HS-27A (cell line): Measurements from ENCODE around the gene KIF4A.
"Not testable (repeated sequence)": the region's sequence is repeated elsewhere in the genome, so short reads cannot be mapped to it uniquely, and the experiment has no call there.

Experiments used
- DNase-seq: peaks from one replicate; pipeline ENCODE4 v3.0.0-alpha.2; 2012; ENCODE audit warnings: low read depth, missing footprints

The KIF4A gene

DNA sequence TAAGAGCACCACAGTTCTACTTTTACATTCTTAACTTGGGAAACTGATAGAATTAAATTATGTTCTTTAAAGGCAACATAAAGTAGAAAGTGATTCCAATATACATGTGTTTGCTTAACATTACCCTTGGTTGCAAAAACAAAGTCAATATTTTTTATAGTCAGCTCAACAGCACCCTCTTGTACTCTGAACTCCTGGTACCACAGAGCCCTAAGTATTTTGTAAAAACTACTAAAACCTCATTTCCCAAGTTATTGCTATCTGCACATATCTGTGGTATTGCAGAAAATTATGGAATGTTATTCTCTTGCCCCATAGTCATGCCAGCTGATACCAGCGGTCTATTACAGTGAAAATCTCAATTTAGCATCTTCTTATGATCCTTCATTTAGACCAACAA lies 2.9 kb downstream of the KIF4A start:
- DNase-seq: no peak

DNA sequence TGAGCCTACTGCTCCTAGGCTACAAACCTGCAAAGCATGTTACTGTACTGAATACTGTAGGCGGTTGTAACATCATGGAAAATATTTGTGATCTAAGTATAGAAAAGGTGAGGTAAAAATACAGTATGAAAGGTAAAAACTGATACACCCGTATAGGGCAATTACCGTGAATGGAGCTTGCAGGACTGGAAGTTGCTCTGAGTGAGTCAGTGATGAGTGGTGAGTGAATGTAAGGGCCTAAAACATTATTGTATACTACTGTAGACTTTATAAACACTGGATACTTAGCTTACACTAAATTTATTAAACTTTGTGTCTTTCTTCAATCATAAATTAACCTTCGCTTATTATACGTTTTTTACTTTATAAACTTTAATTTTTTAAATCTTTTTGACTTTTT lies 3.7 kb downstream of the KIF4A start:
- DNase-seq: no peak

DNA sequence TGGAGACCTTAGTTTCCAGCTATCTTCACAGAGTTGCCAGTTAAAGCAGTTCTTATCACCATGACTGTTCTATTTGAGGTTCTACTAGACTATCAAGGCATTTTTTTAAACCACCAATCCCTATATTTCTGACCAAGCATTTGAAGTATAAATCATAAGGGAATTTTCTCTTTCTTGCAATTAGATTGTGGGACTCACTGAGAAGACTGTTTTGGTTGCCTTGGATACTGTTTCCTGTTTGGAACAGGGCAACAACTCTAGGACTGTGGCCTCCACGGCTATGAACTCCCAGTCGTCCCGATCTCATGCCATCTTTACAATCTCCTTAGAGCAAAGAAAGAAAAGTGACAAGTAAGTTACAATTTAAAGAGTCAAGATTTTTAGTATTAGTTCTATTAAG lies 11.8 kb downstream of the KIF4A start:
- DNase-seq: no peak

DNA sequence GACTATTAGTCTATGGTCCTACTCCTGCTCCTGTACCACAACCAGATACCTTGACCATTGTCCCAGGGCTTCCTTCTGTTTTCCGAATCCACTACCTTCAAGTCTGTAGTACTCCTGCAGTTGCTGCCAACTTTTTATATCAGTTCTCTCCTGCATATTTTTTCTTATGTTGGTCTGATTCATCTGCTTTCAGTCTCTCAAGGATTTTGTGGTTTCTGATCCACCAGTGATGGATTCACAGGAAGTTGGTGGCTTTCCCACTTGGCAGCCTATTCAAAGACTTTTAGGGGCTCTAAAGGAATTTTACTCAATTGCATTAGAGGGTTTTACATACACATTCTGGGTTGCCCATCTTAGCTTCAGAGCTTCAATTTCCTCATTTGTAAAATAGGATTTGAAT lies 23.6 kb downstream of the KIF4A start:
- no peak for DNase-seq

DNA sequence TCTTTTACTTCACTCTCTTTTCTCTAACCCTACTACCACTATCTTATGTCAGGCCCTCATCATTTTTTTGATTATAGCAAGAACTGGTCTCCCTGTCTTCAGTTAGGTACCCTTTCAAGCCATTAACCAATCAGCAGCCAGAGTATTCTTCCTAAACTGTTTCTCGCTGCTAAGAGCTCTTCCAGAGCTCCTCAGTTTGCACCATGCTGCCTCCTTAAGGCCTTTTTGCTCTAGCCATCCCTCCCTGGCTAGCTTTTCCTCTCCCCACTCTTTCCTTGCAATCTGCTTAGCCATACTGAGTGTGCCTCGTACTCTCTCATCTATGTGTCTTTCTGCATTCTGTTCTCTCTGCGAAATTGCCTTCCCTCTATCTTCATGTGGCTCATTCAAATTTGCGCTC lies 32.9 kb downstream of the KIF4A start:
- DNase-seq: no peak

DNA sequence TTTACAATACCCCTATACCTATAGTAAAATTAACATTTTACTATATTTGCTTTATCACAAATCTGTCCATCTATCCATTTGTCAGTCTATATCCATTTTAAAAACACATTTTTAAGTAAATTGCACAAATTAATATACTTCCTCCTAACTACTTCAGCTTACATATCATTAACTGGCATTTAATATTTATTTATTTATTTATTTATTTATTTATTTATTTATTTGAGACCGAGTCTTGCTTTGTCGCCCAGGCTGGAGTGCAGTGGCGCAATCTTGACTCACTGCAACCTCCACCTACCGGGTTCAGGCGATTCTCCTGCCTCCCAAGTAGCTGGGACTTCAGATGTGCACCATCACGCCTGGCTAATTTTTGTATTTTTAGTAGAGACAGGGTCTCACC lies 33.7 kb downstream of the KIF4A start:
- DNase-seq: not testable (repeated sequence)

DNA sequence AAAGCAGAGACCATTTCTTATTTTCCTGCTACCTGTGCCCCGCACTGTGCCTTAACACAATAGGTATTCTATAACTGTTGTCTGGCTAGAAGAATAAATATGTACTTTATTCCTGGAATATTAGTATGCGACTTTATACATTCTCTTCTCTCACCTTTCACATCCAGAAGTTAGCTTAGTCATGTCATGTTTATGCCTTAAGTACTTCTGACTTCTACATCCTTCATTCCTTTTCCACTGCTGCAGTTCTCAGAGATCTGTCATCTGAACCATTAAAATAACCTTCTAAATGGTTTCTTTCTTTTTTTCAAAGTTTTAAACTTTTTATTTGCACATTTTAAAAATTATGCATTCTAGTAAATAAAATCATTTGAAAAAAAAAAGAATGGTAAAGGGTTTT lies 34.4 kb downstream of the KIF4A start:
- no peak for DNase-seq

DNA sequence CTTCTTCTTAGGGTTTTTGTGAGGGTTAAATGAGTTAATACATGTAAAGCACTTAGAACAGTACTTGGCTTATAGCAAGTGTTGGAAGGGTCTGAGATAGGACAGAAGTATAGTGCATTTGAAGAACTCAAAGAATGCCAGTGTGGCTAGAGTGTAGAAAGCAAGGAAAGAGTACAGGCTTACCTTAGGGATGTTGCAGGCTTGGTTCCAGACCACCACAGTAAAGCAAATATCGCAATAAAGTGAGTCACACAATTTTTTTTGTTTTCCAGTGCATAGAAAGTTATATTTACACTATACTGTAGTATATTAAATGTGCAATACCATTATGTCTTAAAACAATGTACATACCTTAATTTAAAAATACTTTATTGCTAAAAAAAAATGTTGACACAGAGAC lies 41.3 kb downstream of the KIF4A start:
- no peak for DNase-seq

DNA sequence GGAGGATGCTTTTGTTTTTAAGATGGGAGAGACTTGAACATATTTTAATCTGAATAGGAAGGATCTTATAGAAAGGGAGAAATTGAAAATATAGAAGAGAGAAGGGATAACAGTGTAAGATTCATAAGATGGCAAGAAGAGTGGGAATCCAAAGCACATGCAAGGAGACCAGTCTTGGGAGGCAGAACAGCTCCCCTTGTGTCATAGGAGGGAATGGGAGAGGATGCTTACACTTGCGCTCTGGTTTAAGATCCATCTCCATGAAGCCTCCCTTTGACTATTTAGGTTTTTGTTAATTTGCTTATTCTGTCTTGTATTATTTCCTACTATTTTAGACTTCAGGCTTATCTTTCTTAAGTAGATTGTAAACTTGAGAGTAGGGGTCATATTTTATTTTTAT lies 42.7 kb downstream of the KIF4A start:
- no peak for DNase-seq

DNA sequence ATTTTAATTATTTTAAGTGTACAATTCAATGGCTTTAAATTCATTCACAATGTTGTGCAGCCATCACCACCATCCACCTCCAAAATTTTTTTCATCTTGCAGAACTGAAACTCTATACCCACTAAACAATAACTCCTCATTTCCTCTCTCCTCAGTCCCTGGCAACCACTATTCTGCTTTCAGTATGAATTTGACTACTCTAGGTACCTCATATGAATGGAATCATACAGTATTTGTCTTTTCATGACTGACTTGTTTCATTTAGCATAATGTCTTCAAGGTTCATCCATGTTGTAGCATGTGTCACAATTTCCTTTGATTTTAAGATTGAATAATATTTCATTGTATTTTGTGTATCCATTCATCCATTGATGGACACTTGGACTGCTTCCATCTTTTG lies 46.9 kb downstream of the KIF4A start:
- no peak for DNase-seq

DNA sequence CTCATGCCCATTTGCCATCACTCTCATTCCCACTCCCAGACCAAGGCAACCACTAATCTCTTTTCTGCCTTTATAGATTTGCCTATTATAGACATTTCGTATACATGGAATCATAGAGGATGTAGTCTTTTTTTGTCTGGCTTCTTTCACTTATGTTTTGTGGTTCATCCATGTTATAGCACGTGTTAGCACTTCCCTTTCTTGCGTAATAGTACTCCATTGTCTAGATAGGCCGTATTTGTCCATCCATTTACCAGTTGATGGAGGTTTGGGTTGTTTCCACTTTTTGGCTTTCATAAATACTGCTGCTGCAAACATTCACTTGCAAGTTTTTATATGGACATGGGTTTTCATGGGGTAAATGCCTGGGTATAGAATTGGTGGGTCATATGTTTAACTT lies 48.4 kb downstream of the KIF4A start:
- no peak for DNase-seq

DNA sequence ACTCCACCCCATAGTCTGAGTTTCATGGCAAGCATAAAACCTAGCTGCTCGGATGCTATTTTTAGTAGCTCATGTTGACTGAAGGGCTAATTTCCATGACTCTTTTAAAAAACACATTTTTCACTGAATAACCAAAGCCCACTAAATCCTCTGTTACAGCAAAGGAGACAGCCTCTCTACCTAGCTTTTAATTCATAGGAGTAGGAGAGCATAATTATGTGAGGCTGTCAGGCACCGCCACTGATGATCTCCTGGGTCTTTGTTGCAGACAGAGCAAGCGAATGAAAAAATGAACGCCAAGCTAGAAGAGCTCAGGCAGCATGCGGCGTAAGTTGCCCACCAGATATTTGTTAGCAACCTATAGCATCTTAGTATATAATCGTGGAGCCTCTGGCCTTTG lies 53.5 kb downstream of the KIF4A start:
- no peak for DNase-seq

DNA sequence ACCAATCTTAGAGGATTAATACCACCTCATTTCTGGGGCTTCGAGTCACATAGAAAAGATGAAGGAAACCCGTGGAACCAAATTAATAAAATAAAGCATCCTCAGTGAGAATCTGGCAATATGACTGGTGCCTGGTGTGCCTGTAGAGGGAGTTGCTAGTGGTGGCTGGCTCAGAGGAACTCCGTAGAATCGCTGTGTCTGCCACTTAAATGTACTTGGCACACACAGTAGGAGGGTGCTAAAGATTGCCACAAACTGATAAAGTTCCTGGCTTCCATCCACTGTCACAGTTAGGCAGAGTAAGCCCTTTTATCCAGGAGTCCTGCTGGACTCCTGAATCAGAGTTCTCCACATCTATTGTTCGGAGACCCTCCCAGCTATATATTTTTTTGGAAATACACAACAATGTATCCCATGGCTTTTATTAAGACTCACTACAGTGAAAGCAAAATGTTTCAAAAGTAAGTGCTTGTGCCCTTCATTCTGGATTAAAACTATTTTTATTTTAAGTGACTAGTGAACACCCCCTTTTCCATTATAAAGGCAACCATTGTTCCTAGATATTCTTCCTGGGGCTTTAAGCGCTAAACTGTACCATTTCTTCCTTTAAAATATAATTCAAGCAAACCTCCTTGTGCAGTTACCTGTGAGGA lies 56.6 kb downstream of the KIF4A start:
- DNase-seq: no peak

DNA sequence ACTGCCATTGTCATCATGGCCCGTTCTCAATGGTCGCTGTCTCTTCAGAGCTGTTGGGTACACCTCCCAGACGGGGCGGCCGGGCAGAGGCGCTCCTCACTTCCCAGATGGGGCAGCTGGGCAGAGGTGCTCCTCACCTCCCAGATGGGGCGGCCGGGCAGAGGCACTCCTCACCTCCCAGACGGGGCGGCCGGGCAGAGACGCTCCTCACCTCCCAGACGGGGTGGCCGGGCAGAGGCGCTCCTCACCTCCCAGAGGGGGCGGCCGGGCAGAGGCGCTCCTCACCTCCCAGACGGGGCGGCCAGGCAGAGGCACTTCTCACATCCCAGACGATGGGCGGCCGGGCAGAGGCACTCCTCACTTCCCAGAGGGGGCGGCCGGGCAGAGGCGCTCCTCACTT lies 58.9 kb downstream of the KIF4A start:
- DNase-seq: not testable (repeated sequence)

DNA sequence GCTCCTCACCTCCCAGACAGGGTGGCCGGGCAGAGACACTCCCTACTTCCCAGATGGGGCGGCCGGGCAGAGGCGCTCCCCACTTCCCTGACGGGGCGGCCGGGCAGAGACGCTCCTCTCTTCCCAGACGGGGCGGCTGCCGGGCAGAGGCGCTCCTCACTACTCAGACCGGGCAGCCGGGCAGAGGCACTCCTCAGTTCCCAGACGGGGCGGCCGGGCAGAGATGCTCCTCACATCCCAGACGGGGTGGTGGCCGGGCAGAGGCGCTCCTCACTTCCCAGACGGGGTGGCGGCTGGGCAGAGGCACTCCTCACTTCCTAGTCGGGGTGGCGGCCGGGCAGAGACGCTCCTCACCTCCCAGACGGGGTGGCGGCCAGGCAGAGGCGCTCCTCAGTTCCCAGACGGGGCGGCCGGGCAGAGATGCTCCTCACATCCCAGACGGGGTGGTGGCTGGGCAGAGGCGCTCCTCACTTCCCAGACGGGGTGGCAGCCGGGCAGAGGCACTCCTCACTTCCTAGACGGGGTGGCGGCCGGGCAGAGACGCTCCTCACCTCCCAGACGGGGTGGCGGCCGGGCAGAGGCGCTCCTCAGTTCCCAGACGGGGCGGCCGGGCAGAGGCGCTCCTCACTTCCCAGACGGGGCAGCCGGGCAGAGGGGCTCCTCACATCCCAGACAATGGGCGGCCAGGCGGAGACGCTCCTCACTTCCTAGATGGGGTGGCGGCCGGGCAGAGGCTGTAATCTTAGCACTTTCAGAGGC lies 59.6 kb downstream of the KIF4A start:
- DNase-seq: not testable (repeated sequence)

DNA sequence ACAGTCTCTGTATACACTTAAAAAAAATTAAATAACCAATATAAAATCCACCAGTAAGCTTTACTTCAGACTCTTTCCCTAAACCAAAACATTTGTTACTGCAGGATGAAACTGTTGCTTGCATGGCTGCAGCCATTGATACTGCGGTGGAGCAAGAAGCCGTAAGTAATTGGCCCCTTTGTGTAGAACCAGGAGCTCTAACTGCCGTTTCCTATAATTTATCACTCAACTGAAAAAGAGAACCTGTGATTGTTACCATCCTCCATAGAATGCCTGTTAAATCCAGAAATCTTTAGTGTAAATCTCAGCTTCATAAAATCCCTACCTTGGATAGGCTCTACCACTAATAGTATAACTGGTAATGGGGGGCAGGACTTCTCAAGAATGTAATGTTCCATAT lies 62.6 kb downstream of the KIF4A start:
- no peak for DNase-seq

DNA sequence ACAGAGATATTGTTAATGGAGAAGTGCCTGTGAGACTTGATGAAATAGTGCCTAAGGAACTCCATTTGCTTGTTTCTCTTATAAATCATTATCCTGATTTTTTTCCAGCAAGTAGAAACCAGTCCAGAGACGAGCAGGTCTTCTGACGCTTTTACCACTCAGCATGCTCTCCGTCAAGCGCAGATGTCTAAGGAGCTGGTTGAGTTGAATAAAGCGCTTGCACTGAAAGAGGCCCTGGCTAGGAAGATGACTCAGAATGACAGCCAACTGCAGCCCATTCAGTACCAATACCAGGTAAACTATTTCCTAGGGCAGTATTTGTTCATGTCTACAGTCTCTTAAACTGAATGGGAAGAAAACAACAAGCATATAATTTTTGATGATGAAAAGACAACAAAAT lies 63.6 kb downstream of the KIF4A start:
- no peak for DNase-seq

DNA sequence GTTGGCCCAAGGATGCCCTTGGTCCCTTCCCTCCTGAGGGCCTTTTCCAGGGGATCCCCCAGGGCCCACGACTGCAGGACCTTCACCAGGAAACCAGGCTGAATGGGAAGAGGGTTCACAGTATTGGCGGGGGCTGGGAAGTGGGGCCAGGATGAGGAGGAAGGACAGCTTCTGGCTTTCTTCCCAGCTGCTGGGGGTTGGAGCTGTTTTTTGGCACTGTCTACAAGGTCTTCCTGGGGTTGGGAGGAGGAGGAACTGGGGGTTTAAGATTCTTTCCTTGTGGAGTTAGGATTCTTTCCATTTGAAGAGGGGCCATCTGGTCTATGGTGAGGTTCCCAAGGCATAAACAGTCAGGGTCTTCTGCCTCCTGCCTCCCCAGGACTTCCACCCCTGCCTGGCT lies 64.8 kb downstream of the KIF4A start:
- DNase-seq: no peak

DNA sequence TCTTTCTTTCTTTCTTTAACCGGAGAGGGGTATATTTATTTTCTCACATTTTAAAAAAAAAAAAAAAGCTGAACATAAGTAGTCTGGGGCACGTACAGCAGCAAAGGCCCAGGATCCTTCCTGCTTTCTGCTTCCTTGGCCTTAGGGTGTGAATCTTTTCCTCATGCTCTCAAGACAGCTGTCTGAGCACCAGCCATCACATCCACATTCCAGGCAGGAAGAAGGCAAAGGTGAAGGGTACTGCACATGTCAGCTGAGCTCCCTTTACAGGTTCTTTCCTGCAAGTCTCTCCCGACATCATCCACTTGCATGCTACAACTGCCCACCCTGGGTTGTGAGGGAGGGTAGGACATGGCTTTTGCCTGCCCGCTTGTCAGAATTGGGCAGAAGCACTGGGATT lies 69.6 kb downstream of the KIF4A start:
- no peak for DNase-seq

DNA sequence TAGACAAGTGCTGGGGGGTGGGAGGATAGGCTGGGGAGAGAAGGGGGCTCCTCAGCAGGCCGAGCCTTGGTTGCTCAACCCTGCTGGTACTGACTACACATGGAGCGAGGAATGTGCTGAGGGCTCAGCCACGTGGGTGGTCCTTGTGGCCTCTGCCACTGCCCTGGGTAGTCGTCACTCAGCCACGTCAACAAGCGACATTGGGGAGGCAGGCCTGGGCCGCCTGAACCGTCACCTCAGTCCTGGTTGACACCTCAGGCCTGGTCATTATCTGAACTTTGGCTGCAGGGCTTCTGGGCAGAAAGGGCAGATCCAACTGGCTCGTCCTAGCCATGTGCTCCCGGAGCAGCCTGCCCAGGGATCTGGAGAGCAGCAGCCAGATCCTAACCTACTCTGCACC lies 70.5 kb downstream of the KIF4A start:
- no peak for DNase-seq

DNA sequence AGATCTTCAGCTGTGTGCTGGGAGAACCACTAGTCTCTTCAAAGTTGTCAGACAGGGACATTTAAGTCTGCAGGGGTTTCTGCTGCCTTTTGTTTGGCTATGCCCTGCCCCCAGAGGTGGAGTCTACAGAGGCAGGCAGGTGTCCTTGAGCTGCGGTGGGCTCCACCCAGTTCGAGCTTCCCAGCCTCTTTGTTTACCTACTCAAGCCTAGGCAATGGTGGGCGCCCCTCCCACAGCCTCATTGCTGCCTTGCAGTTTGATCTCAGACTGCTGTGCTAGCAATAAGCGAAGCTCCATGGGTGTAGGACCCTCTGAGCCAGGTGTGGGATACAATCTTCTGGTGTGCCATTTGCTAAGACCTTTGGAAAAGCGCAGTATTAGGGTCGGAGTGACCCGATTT lies 78.8 kb downstream of the KIF4A start:
- not testable (repeated sequence) for DNase-seq

DNA sequence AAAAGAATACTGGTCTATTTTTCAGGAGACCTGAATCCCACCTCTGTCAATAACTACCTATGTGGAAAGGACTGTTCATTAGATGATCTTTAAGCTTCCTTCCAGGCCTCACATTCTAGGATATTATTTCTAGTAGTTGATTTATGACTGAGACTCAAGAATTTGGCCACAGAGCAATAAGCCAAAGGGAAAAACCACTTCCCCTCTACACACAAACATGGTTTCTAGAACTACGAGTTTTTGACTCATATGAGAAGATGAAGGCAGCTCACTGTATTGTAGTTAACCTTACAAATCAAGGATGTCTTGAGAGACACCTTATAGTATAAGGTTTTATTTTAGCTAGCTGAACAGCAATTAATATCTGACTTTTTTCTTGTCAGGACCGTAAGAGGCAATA lies 96.3 kb downstream of the KIF4A start:
- DNase-seq: no peak

DNA sequence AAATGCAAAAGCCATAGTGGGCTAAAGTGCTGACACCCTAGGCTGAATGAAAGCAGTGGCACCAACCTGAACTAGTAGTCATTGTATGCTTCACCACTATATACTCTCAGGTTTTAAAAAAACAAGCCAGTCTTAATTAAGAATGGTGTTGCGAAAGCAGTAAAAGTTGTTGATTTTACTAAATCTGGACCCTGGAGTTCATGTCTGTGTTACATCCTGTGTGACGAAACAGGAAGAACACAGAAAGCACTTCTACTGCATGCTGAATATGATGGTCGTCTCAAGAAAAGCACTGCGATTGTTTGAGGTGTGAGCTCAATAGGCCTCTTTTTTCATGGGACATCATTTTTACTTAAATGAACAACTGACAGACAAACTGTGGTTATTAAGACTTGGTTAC lies 109.0 kb downstream of the KIF4A start:
- no peak for DNase-seq

DNA sequence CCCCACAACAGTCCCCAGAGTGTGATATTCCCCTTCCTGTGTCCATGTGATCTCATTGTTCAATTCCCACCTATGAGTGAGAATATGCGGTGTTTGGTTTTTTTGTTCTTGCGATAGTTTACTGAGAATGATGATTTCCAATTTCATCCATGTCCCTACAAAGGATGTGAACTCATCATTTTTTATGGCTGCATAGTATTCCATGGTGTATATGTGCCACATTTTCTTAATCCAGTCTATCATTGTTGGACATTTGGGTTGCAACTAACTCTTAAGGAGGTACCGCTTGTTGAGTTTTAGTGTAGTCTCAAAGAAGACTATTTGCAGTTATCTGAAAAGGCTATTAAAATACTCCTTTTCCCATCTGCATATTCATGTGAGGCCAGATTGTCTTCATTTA lies 110.3 kb downstream of the KIF4A start:
- DNase-seq: not testable (repeated sequence)
